Measurements from ENCODE around the gene PRKCSH.
"Not testable (repeated sequence)": the region's sequence is repeated elsewhere in the genome, so short reads cannot be mapped to it uniquely, and the experiment has no call there.

DNA sequence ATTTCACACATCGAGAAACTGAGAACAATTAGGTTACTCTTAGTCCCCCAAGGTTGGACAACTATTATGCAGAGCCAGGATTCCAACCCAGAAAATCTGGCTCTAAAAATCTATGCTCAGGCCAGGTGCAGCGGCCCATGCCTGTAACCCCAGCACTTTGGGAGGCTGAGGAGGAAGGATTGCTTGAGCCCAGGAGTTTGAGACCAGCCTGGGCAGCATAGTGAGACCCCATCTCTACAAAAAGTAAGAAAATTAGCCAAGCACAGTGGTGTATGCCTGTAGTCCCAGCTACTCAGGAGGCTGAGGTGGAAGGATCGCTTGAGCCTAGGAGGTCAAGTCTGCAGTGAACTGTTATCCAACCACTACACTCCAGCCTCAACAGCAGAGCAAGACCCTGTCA is 1.9 kb upstream of the PRKCSH start:
- TF ChIP-seq, protein P1, sequence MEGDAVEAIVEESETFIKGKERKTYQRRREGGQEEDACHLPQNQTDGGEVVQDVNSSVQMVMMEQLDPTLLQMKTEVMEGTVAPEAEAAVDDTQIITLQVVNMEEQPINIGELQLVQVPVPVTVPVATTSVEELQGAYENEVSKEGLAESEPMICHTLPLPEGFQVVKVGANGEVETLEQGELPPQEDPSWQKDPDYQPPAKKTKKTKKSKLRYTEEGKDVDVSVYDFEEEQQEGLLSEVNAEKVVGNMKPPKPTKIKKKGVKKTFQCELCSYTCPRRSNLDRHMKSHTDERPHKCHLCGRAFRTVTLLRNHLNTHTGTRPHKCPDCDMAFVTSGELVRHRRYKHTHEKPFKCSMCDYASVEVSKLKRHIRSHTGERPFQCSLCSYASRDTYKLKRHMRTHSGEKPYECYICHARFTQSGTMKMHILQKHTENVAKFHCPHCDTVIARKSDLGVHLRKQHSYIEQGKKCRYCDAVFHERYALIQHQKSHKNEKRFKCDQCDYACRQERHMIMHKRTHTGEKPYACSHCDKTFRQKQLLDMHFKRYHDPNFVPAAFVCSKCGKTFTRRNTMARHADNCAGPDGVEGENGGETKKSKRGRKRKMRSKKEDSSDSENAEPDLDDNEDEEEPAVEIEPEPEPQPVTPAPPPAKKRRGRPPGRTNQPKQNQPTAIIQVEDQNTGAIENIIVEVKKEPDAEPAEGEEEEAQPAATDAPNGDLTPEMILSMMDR (conservative IDR thresholded peaks at IDR 0.05; ENCODE audit: low read depth in 2 of 2), result not testable (repeated sequence)
- not testable (repeated sequence) for TF ChIP-seq EZH2 (IDR thresholded peaks at IDR 0.05; ENCODE audit: low read depth, unreplicated experiment); NANOG (IDR thresholded peaks at IDR 0.05; ENCODE audit: borderline replicate concordance); POLR2AphosphoS5 (IDR thresholded peaks at IDR 0.05; ENCODE audit: low read depth); JUNB (IDR thresholded peaks at IDR 0.05; ENCODE audit: unreplicated experiment); EZH2phosphoT487 (IDR thresholded peaks at IDR 0.05; ENCODE audit: unreplicated experiment); CREB1 (CRISPR knock-in tag; IDR thresholded peaks at IDR 0.05; ENCODE audit: low read depth); ZNF114 (CRISPR knock-in tag; IDR thresholded peaks at IDR 0.05)
- TF ChIP-seq, protein P2, sequence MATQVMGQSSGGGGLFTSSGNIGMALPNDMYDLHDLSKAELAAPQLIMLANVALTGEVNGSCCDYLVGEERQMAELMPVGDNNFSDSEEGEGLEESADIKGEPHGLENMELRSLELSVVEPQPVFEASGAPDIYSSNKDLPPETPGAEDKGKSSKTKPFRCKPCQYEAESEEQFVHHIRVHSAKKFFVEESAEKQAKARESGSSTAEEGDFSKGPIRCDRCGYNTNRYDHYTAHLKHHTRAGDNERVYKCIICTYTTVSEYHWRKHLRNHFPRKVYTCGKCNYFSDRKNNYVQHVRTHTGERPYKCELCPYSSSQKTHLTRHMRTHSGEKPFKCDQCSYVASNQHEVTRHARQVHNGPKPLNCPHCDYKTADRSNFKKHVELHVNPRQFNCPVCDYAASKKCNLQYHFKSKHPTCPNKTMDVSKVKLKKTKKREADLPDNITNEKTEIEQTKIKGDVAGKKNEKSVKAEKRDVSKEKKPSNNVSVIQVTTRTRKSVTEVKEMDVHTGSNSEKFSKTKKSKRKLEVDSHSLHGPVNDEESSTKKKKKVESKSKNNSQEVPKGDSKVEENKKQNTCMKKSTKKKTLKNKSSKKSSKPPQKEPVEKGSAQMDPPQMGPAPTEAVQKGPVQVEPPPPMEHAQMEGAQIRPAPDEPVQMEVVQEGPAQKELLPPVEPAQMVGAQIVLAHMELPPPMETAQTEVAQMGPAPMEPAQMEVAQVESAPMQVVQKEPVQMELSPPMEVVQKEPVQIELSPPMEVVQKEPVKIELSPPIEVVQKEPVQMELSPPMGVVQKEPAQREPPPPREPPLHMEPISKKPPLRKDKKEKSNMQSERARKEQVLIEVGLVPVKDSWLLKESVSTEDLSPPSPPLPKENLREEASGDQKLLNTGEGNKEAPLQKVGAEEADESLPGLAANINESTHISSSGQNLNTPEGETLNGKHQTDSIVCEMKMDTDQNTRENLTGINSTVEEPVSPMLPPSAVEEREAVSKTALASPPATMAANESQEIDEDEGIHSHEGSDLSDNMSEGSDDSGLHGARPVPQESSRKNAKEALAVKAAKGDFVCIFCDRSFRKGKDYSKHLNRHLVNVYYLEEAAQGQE (IDR thresholded peaks at IDR 0.05; ENCODE audit: unreplicated experiment), result not testable (repeated sequence)

All from GM23338 (cell line).